ENCODE data around the gene WASF3.

WASF3 gene

GRCh38 chr13:26538363-26539317 is 18.8 kb upstream of the WASF3 start:
- peaks cover 6% of the 10 kb centered on the region for H3K27me3 Mint-ChIP-seq
- H3K27ac Mint-ChIP-seq, result no peak overlapping the region
- no peaks in the 10 kb centered on the region for H3K36me3 Mint-ChIP-seq
- no peaks in the 10 kb centered on the region for H3K4me1 Mint-ChIP-seq
- H3K4me3 Mint-ChIP-seq, result no peak overlapping the region
- no peaks in the 10 kb centered on the region for H3K9me3 Mint-ChIP-seq

- H3K27ac Mint-ChIP-seq, result no peak overlapping the region
- no peaks in the 10 kb centered on the region for H3K36me3 Mint-ChIP-seq
- no peak overlapping the region for H3K4me3 Mint-ChIP-seq
- H3K27me3 Mint-ChIP-seq, result peaks cover 6% of the 10 kb centered on the region
- H3K4me1 Mint-ChIP-seq, result no peaks in the 10 kb centered on the region
- no peaks in the 10 kb centered on the region for H3K9me3 Mint-ChIP-seq
Measured at GRCh38 chr13:26539738-26540292, 17.7 kb upstream of the WASF3 start.

DNA sequence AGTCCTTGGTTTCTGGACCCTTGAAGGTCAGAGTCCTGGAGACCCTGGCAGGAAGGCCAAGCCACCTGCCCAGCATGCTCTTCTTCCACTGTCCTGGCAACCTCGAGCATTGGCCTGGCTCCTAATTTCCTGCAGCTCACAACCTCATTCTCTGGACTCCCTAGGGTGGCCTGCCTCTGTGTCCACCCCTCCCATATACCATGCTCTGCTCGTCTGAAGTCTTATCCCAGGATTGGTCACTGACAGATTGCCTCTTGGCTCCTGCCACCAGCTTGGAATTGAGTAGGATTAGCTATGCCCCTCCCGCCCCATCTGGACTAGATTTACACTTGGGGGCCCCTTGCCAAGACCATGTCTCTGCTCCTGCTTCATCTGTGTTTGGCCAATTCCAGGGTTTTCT is 17.1 kb upstream of the WASF3 start:
- no peak overlapping the region for H3K27ac Mint-ChIP-seq
- H3K4me1 Mint-ChIP-seq, result no peaks in the 10 kb centered on the region
- H3K4me3 Mint-ChIP-seq, result no peak overlapping the region
- H3K36me3 Mint-ChIP-seq, result no peaks in the 10 kb centered on the region
- no peaks in the 10 kb centered on the region for H3K9me3 Mint-ChIP-seq
- peaks cover 6% of the 10 kb centered on the region for H3K27me3 Mint-ChIP-seq

DNA sequence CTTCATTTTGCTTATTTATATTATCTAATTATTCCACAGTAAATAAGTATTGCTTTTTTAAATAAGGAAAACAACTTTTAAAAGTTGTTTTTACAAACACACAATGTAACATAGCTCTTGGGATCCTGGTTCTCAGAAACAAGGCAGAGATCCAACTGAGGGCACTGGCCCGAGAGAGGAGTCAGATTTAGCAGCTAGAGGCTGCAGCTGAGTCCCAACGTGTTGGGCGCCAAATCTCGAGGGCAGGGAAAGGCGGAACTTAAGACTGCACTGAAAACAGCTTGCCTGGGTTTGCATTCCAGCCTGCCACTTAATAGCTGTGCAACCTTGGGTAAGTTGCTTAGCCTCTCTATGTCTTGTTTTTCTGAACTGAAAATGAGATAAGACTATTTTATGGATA is 16.4 kb upstream of the WASF3 start:
- Mint-ChIP-seq H3K4me1 (no peaks in the 10 kb centered on the region), H3K36me3 (no peaks in the 10 kb centered on the region)

DNA sequence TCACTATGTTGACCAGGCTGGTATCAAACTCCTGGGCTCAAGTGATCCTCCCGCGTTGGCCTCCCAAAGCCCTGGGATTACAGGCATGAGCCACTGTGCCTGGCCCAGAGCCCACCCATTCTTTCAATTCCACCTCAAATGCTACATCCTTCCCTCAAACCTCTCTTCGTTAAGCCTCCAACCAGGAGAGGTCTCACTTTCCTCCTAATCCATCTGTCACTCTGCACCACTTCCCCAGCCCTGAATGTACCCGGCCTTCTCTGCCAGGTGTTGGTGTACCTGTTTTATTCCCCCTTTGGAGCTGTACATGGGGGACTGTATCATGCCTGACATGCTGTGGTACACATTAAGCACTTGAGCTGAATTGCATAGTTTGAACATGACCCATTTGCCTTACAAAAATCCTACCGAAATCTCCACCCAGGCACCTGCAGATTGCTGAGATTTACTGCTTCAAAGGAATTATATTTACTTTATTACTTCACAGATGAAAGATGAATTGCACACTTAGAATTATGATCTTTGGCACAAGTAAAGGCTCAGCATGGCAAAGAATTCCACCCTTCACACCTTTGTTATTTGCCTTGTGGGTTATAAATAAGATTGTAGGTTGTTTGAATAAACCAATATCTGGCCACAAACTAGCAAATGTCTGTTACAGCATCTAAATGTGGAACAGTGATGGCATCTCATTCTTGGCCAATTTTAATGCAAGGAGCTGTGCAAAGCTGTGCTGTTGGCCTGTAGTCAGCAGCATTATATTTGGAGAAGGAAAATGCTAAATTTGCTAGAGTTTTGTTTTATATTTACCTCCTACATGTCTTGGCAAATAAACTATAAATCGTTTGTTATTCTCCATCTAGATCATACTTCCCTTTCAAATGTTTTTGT is 15.6 kb upstream of the WASF3 start:
- Mint-ChIP-seq H3K36me3 (no peaks in the 10 kb centered on the region), H3K27ac (no peak overlapping the region), H3K9me3 (no peaks in the 10 kb centered on the region), H3K4me1 (no peaks in the 10 kb centered on the region), H3K4me3 (no peak overlapping the region), H3K27me3 (peaks cover 6% of the 10 kb centered on the region)

More for the DNA sequence above, 16.4 kb upstream of the WASF3 start:
- Mint-ChIP-seq H3K4me3 (no peak overlapping the region), H3K27me3 (peaks cover 6% of the 10 kb centered on the region), H3K9me3 (no peaks in the 10 kb centered on the region), H3K27ac (no peak overlapping the region)

DNA sequence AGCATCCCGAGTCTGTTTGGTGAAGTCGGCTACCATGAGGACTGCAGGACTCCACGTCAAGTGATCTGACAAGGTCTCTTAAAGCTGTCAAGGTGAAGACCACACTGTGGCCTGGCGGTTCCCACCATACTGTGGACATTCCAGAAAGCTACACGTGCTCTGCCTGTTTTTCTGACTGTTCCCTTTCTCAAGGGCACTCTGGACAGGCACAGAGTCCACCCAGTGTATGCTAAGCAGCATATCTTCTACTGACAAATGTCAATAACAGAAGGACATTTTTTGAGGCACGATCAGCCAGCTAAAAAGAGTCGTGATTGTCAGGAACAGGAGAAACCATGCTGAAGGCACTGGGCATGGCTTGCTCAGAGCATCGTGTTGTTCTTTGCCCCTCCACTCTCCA is 12.8 kb upstream of the WASF3 start:
- Mint-ChIP-seq H3K9me3 (no peaks in the 10 kb centered on the region), H3K4me3 (no peak overlapping the region), H3K4me1 (no peaks in the 10 kb centered on the region), H3K27ac (no peak overlapping the region), H3K27me3 (peaks cover 6% of the 10 kb centered on the region), H3K36me3 (no peaks in the 10 kb centered on the region)

GRCh38 chr13:26548205-26548765 is 9.2 kb upstream of the WASF3 start:
- H3K36me3 Mint-ChIP-seq, result no peaks in the 10 kb centered on the region
- no peak overlapping the region for H3K27ac Mint-ChIP-seq
- H3K4me1 Mint-ChIP-seq, result no peaks in the 10 kb centered on the region
- peaks cover 13% of the 10 kb centered on the region for H3K27me3 Mint-ChIP-seq
- H3K4me3 Mint-ChIP-seq, result no peak overlapping the region
- H3K9me3 Mint-ChIP-seq, result no peaks in the 10 kb centered on the region

DNA sequence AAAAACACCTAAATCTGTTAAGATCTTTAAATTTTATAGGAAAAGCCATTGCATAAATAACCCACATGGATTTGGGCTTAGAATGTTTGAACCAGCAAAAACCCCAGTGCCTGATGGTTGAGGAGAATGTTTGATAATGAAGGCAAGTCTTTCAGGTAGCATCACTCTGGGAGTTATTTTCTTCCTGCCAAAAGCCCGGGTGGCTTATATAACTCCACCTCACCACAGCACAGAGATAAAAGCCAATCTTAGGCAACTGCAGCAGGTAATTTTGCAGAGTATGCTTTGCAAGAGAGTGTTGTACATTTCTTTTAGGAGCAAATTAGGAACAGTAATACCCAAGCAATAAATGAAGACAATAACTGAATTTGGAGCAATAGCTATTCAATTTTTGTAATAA is 7.8 kb upstream of the WASF3 start:
- no peaks in the 10 kb centered on the region for H3K9me3 Mint-ChIP-seq
- H3K27me3 Mint-ChIP-seq, result peaks cover 14% of the 10 kb centered on the region
- H3K36me3 Mint-ChIP-seq, result no peaks in the 10 kb centered on the region
- H3K4me1 Mint-ChIP-seq, result no peaks in the 10 kb centered on the region
- H3K27ac Mint-ChIP-seq, result no peak overlapping the region
- no peak overlapping the region for H3K4me3 Mint-ChIP-seq

- Mint-ChIP-seq H3K9me3 (no peaks in the 10 kb centered on the region), H3K4me1 (no peaks in the 10 kb centered on the region), H3K4me3 (no peak overlapping the region), H3K36me3 (no peaks in the 10 kb centered on the region), H3K27ac (no peak overlapping the region), H3K27me3 (peaks cover 27% of the 10 kb centered on the region)
Measured at GRCh38 chr13:26551255-26551860, 6.1 kb upstream of the WASF3 start.

DNA sequence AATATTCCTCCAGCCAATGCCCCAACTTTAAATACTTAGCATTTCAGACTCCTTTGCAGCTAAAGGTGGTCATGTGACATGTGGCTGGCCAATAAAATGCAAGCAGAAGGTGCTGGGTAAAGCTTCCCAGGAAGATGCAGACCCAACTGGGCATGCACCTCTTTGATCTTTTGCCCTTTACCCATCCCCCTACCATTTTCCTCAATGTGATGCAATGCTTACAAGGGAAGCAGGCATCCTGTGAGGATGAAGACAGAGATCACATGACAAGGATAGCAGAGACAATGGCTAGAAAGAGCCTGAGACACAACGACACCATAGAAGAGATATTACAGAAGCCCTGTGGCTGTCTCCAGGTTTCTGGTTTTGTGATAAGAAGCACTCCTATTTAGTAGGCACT is 2.1 kb upstream of the WASF3 start:
- H3K27me3 Mint-ChIP-seq, result peaks cover 41% of the 10 kb centered on the region

DNA sequence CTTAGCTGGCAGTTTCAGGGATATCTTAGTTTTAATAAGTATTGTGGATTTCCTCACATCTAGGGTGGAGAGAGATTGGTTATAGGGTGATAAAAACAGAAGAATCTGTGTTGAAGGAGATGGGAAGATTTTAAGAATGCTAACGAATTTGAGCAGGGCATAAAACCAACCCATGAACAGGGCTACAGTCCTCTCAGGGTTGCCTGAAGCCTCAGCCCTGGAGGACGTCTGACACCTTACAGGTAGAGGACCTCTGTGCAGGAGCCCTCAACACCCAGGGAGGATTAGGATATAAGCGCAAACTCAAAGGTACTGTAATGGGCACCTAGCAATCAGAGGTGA is 461 bp upstream of the WASF3 start:
- Mint-ChIP-seq H3K27me3 (peaks cover 35% of the 10 kb centered on the region), H3K36me3 (no peaks in the 10 kb centered on the region), H3K4me3 (peak overlapping the region; percentile 40), H3K27ac (no peak overlapping the region), H3K9me3 (no peaks in the 10 kb centered on the region), H3K4me1 (peaks cover 14% of the 10 kb centered on the region)

More for the DNA sequence above, 2.1 kb upstream of the WASF3 start:
- Mint-ChIP-seq H3K36me3 (no peaks in the 10 kb centered on the region), H3K9me3 (no peaks in the 10 kb centered on the region), H3K4me1 (peaks cover 14% of the 10 kb centered on the region), H3K27ac (no peak overlapping the region), H3K4me3 (no peak overlapping the region)

GRCh38 chr13:26558074-26558805 is 757 bp downstream of the WASF3 start:
- Mint-ChIP-seq H3K27ac (no peak overlapping the region), H3K27me3 (peaks cover 34% of the 10 kb centered on the region), H3K4me1 (peaks cover 14% of the 10 kb centered on the region), H3K9me3 (no peaks in the 10 kb centered on the region), H3K4me3 (peak overlapping the region; percentile 56), H3K36me3 (no peaks in the 10 kb centered on the region)

- Mint-ChIP-seq H3K27ac (no peak overlapping the region), H3K9me3 (no peaks in the 10 kb centered on the region), H3K27me3 (peaks cover 35% of the 10 kb centered on the region), H3K4me1 (peaks cover 14% of the 10 kb centered on the region), H3K4me3 (peak overlapping the region; percentile 56), H3K36me3 (no peaks in the 10 kb centered on the region)
Measured at GRCh38 chr13:26558987-26559386, 1.5 kb downstream of the WASF3 start.

- no peaks in the 10 kb centered on the region for H3K36me3 Mint-ChIP-seq
- peaks cover 14% of the 10 kb centered on the region for H3K4me1 Mint-ChIP-seq
- no peak overlapping the region for H3K27ac Mint-ChIP-seq
- peaks cover 31% of the 10 kb centered on the region for H3K27me3 Mint-ChIP-seq
- no peak overlapping the region for H3K4me3 Mint-ChIP-seq
- H3K9me3 Mint-ChIP-seq, result no peaks in the 10 kb centered on the region
Measured at GRCh38 chr13:26560456-26560855, 3.0 kb downstream of the WASF3 start.

- H3K4me3 Mint-ChIP-seq, result no peak overlapping the region
Measured at GRCh38 chr13:26561067-26561466, 3.6 kb downstream of the WASF3 start.

More at GRCh38 chr13:26561067-26561466, 3.6 kb downstream of the WASF3 start:
- H3K27ac Mint-ChIP-seq, result no peak overlapping the region
- no peaks in the 10 kb centered on the region for H3K36me3 Mint-ChIP-seq
- H3K4me1 Mint-ChIP-seq, result peaks cover 14% of the 10 kb centered on the region
- peaks cover 27% of the 10 kb centered on the region for H3K27me3 Mint-ChIP-seq
- no peaks in the 10 kb centered on the region for H3K9me3 Mint-ChIP-seq
